K562 (cell line): ENCODE data around the gene SAPCD1. TPM values are rescaled to one million over a fixed set of nuclear protein-coding genes. Genes with fewer than 3 reads are reported as not detected.

Experiments used
- ATAC-seq: fragments of 200-7000 bp; cut with Tn5 transposase; 3 replicates; pipeline ENCODE4 v1.9.1; 2020; ENCODE audit warnings: moderate library complexity
- BruUV-seq: library from RNA; stranded (reverse); fragments of 400-500 nt; replicated peaks from 2 replicates; lab custom pipeline; 2021; lab: Mats Ljungman, UMichigan
- CTCF ChIA-PET: fragments of 300-600 bp; formaldehyde crosslinking; extraction: SDS; loops from one replicate; lab custom pipeline; 2021; ENCODE audit warnings: low intra/inter-chr PET ratio; lab: Yijun Ruan, JAX
- POLR2A ChIA-PET: fragments of 300-600, 350-650 bp; sonication (Branson Sonifier 250); formaldehyde crosslinking; extraction: SDS; loops from one replicate; lab custom pipeline; 2021; ENCODE audit warnings: antibody characterized with exemption, inconsistent platforms; lab: Yijun Ruan, JAX
- DNase-seq, 4 experiments: peaks; one replicate each; pipeline versions ENCODE4 v3.0.0 to v3.0.0-alpha.2; 2011 to 2018; ENCODE audit warnings: low spot score in 3 of 4, mixed read lengths in 3 of 4; ENCODE audit errors: extremely low read depth in 1 of 4
- FAIRE-seq: peaks from 2 replicates; lab custom pipeline; 2011; peaks lifted over from hg19 to GRCh38; lab: Jason Lieb, UNC
- H2AFZ ChIP-seq: 2 replicates; pipeline ENCODE4 v1.6.0; 2011; ENCODE audit warnings: low read depth, low read length, control low read depth, inconsistent platforms
- H3K27ac ChIP-seq: fragments of 200-600 bp; 3 replicates; pipeline ENCODE4 v1.8.0; 2011; ENCODE audit warnings: low read depth, mild to moderate bottlenecking, control low read depth, inconsistent platforms, low read length, moderate library complexity, mixed read lengths; ENCODE audit errors: extremely low read depth
- H3K27me3 ChIP-seq, 2 experiments: fragments of 300-600 bp in 1 of 2; 2 replicates in 1 of 2; 3 replicates in 1 of 2; pipeline versions ENCODE4 v1.6.0 to v1.8.0; 2011; ENCODE audit warnings: inconsistent platforms in 2 of 2, low read length in 2 of 2, mild to moderate bottlenecking in 1 of 2, mixed read lengths in 1 of 2, moderate library complexity in 1 of 2; ENCODE audit not compliant: control insufficient read depth in 2 of 2, insufficient read depth in 2 of 2
- H3K36me3 ChIP-seq: fragments of 300-600 bp; 3 replicates; pipeline ENCODE4 v1.8.0; 2011; ENCODE audit warnings: mild to moderate bottlenecking, low read length, inconsistent platforms; ENCODE audit not compliant: control insufficient read depth, insufficient read depth
- H3K4me1 ChIP-seq, 2 experiments: fragments of 200-600 bp in 1 of 2; replicated peaks in 1 of 2; 2 replicates in 1 of 2; 3 replicates in 1 of 2; pipeline versions ENCODE4 v1.5.1 to v1.8.0; 2011; ENCODE audit warnings: inconsistent platforms in 2 of 2, low read length in 2 of 2, mild to moderate bottlenecking in 1 of 2, mixed read lengths in 1 of 2, moderate library complexity in 1 of 2; ENCODE audit not compliant: control insufficient read depth in 2 of 2, insufficient read depth in 2 of 2
- H3K4me2 ChIP-seq: 2 replicates; pipeline ENCODE4 v1.6.1; 2011; ENCODE audit warnings: low read length, control low read depth, inconsistent platforms, mixed read lengths; ENCODE audit not compliant: insufficient read depth
- H3K4me3 ChIP-seq: fragments of 200-600 bp; sonication (generic), shearing (Covaris generic); 2 replicates; pipeline ENCODE4 v1.5.1; 2016; ENCODE audit warnings: control low read depth, inconsistent platforms
- H3K79me2 ChIP-seq: fragments of 200-600 bp; 3 replicates; pipeline ENCODE4 v1.8.0; 2011; ENCODE audit warnings: low read length, inconsistent platforms; ENCODE audit not compliant: control insufficient read depth, insufficient read depth
- H3K9ac ChIP-seq, 2 experiments: 2 replicates each; pipeline versions ENCODE4 v1.6.0 to v1.6.1; 2011; ENCODE audit warnings: low read depth in 2 of 2, low read length in 2 of 2, control low read depth in 1 of 2, inconsistent platforms in 1 of 2, mild to moderate bottlenecking in 1 of 2, mixed read lengths in 1 of 2; ENCODE audit not compliant: insufficient read depth in 1 of 2
- H3K9me1 ChIP-seq: one replicate; pipeline ENCODE4 v1.6.0; 2011; ENCODE audit warnings: inconsistent platforms, mild to moderate bottlenecking, low read length, moderate library complexity; ENCODE audit not compliant: control insufficient read depth, insufficient read depth
- H3K9me3 ChIP-seq: replicated peaks from 2 replicates; pipeline ENCODE4 v1.5.1; 2011; ENCODE audit warnings: low read depth, low read length, inconsistent platforms; ENCODE audit not compliant: control insufficient read depth, insufficient read depth
- H4K20me1 ChIP-seq: replicated peaks from 2 replicates; pipeline ENCODE4 v1.6.1; 2011; ENCODE audit warnings: low read length, inconsistent platforms, mixed read lengths; ENCODE audit not compliant: control insufficient read depth, insufficient read depth
- CHD1 ChIP-seq: fragments of 200-600 bp; sonication (generic); IDR thresholded peaks from one replicate; pipeline ENCODE4 v1.6.1; 2012; ENCODE audit warnings: mild to moderate bottlenecking, moderate library complexity, low read length, inconsistent platforms
- CHD2 ChIP-seq: IDR thresholded peaks from 2 replicates; pipeline ENCODE4 v1.6.1; 2011; ENCODE audit warnings: low read depth, low read length
- HLTF ChIP-seq: fragments of 450-650 bp; IDR thresholded peaks from 2 replicates; pipeline ENCODE4 v1.6.1; 2016
- IRF2 ChIP-seq: sonication (generic); formaldehyde crosslinking; IDR thresholded peaks from 2 replicates; pipeline ENCODE4 v1.8.1; 2022; ENCODE audit warnings: mild to moderate bottlenecking, missing genetic modification reagents
- KHSRP ChIP-seq: fragments of 450-650 bp; IDR thresholded peaks from 2 replicates; pipeline ENCODE4 v1.6.1; 2017
- MECOM ChIP-seq: fragments of 250-450 bp; sonication (Bioruptor Pico); IDR thresholded peaks from 2 replicates; pipeline ENCODE4 v1.8.0; 2022; ENCODE audit warnings: inconsistent platforms
- NFIC ChIP-seq: fragments of 450-650 bp; IDR thresholded peaks from 2 replicates; pipeline ENCODE4 v1.6.1; 2017; ENCODE audit warnings: mild to moderate bottlenecking, inconsistent platforms
- PPARD ChIP-seq: fragments of 250-450 bp; sonication (Bioruptor Pico); IDR thresholded peaks from 2 replicates; pipeline ENCODE4 v1.8.0; 2022; ENCODE audit warnings: inconsistent platforms, mild to moderate bottlenecking, moderate library complexity
- PTTG1 ChIP-seq: fragments of 450-650 bp; IDR thresholded peaks from 2 replicates; pipeline ENCODE4 v1.6.1; 2016; ENCODE audit warnings: low read depth, mild to moderate bottlenecking, missing genetic modification characterization, missing compliant biosample characterization
- RREB1 ChIP-seq: fragments of 250-450 bp; sonication (Bioruptor Pico); IDR thresholded peaks from 2 replicates; pipeline ENCODE4 v1.4.0; 2020
- SLC30A9 ChIP-seq: fragments of 250-450 bp; sonication (Bioruptor Pico); IDR thresholded peaks from 2 replicates; pipeline ENCODE4 v1.8.0; 2022; ENCODE audit warnings: mild to moderate bottlenecking, moderate library complexity
- SPI1 ChIP-seq: IDR thresholded peaks from 2 replicates; pipeline ENCODE4 v1.6.1; 2011; ENCODE audit warnings: low read depth, low read length, control low read depth, borderline replicate concordance
- ZNF589 ChIP-seq: fragments of 200-800 bp; sonication (Bioruptor generic); IDR thresholded peaks from 2 replicates; pipeline ENCODE4 v1.6.1; 2016; ENCODE audit warnings: low read depth, missing genetic modification characterization, missing compliant biosample characterization
- WGBS: fragments of 100-300 bp; shearing (Covaris generic); methylation state at CpG from one replicate; pipeline ENCODE4 v1.1.6; 2016; ENCODE audit warnings: low coverage, mixed read lengths; ENCODE audit not compliant: insufficient coverage; ENCODE audit errors: missing lambda C conversion rate; 5-methylcytosine and 5-hydroxymethylcytosine counted together
- in situ Hi-C: fragments of 300-500 bp; cut with MboI; formaldehyde crosslinking; loops from 4 replicates; pipeline ENCODE4 v1.15.0; 2018; ENCODE audit warnings: inconsistent platforms, mixed read lengths
- intact Hi-C: fragments of 100-400 bp; cut with micrococcal nuclease; formaldehyde crosslinking; loops from 2 replicates; pipeline ENCODE4 v1.14.2; 2022
- polyA plus RNA-seq, 8 experiments: library from polyadenylated mRNA; depleted of rRNA in 4 of 8; stranded (reverse) in 5 of 8; unstranded in 3 of 8; fragments of >200 nt; fragmentation: Nextera tagmentation in 2 of 8; fragmentation: Illumina TruSeq in 1 of 8; extraction: Ambion mirVana in 2 of 8; extraction: Trizol in 1 of 8; gene quantifications; 2 replicates each; pipeline versions ENCODE4 v1.2.1 to v1.2.3, GENCODE V29; 2011 to 2014; ENCODE audit warnings: inconsistent platforms in 1 of 8, missing spikeins in 1 of 8
- total RNA-seq, 7 experiments: library from RNA; depleted of rRNA in 6 of 7; stranded (reverse); fragments of >200 nt in 6 of 7; fragmentation: Illumina TruSeq in 2 of 7; extraction: Trizol in 2 of 7; gene quantifications; 2 replicates each; pipeline versions ENCODE4 v1.2.1 to v1.2.3, GENCODE V29; 2011 to 2021; ENCODE audit warnings: low replicate concordance in 1 of 7
- TF ChIP-seq, protein P1 (sequence below): fragments of 250-450 bp; sonication (Bioruptor Pico); IDR thresholded peaks from 2 replicates; pipeline ENCODE4 v1.5.0; 2021

Gene SAPCD1
- total and polyA plus RNA-seq, 9 of the 15 experiments (the other 6 are each of a cell fraction or from before 2014, with no cell fraction given), result 2.6 to 30.2 (median 7.4) TPM

DNA sequence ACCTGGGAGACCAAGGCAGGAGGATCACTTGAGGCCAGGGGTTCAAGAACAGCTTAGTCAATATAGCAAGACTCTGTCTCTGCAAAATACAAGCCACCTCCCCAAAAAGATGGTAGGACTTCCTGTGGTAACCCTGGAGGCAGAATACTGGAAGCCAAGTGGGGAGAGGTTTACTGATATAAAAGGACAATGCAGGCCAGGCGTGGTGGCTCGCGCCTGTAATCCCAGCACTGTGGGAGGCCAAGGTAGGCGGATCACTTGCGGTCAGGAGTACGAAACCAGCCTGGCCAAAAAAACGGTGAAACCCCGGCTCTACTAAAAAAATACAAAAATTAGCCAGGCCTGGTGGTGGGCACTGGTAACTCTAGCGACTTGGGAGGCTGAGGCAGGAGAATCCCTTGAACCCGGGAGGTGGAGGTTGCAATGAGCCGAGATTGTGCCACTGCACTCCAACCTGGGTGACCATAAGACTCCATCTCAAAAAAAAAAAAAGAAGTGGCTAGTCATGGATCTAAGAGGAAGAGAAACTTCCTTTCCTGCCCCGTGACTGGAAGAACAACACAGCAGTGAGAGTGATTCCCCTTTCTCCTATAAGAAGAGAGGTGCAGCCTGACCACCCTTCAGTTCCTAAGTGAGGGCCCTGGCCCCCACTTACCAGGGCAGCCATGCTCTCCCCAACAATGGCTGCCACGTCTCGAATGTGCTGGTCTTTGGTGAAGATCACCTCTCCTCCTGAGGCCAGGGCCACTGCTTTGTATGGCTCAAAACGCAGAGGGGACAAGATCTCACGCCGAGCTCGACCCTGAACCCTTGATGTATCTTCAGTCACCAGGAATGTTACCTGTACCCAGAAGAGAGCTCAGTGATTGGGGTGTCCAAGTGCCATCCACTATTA is 6.2 kb downstream of the SAPCD1 start:
- Histone ChIP-seq H3K9ac (peak overlapping the region in 1 of 2 experiments; percentile 67; a peak in 1 of 4 replicates), H3K27ac (no peak overlapping the region), H2AFZ (peak overlapping the region; percentile 73), H3K4me3 (no peak overlapping the region), H3K36me3 (peaks cover 8% of the 10 kb centered on the region; the same call in 2 of the 3 replicates), H3K9me1 (peaks cover 4% of the 10 kb centered on the region), H4K20me1 (no peaks in the 10 kb centered on the region), H3K4me2 (no peak overlapping the region; the same call in 1 of the 2 replicates), H3K4me1 (peaks cover 21 to 65% of the 10 kb centered on the region in 2 experiments; a peak in 4 of 5 replicates), H3K9me3 (no peaks in the 10 kb centered on the region), H3K27me3 (no peaks in the 10 kb centered on the region), H3K79me2 (no peaks in the 10 kb centered on the region)
- CTCF ChIA-PET, result interaction anchor here (1.2 to 2.9 kb wide), 3 partner anchors 39 to 88 kb away, joined by 3 to 35 read pairs (median 18); partner anchors contain the start of genes DDAH2 and LY6G5C
- no peak for DNase-seq
- no peak for FAIRE-seq
- 72% methylated on average over 18 of the region's 18 CpGs for WGBS
- in situ Hi-C loops, result loop anchor here (5.0 kb wide), 1 partner anchor 81 kb away; no protein-coding TSS in a partner anchor
- intact Hi-C loops, result loop anchor here (1.0 kb wide), 2 partner anchors 39 to 88 kb away; partner anchors contain the start of gene DDAH2
- no peak for ATAC-seq
- BruUV-seq, result no TSS peak
- POLR2A ChIA-PET, result interaction anchor here (0.6 to 5.9 kb wide), 19 partner anchors 9 to 116 kb away, joined by 3 to 75 read pairs (median 6); partner anchors contain the start of genes BAG6, GPANK1, HSPA1B and MSH5
- TF ChIP-seq SLC30A9 (no peak), CHD1 (no peak), SPI1 (0 out of 2 replicates have a peak, but pooled peaks have one; percentile 18), RREB1 (CRISPR knock-in tag) (no peak), MECOM (CRISPR knock-in tag) (no peak), PTTG1 (tag) (no peak), HLTF (0 out of 2 replicates have a peak, but pooled peaks have one; percentile 16), PPARD (CRISPR knock-in tag) (no peak), CHD2 (no peak), ZNF589 (CRISPR knock-in tag) (peak; percentile 41; the same call in 1 of the 2 replicates), IRF2 (CRISPR knock-in tag) (no peak), KHSRP (no peak), NFIC (no peak)
- TF ChIP-seq, protein P1, sequence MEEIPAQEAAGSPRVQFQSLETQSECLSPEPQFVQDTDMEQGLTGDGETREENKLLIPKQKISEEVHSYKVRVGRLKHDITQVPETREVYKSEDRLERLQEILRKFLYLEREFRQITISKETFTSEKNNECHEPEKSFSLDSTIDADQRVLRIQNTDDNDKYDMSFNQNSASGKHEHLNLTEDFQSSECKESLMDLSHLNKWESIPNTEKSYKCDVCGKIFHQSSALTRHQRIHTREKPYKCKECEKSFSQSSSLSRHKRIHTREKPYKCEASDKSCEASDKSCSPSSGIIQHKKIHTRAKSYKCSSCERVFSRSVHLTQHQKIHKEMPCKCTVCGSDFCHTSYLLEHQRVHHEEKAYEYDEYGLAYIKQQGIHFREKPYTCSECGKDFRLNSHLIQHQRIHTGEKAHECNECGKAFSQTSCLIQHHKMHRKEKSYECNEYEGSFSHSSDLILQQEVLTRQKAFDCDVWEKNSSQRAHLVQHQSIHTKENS, result no peak
